ENCODE results near the gene TMEM39B.
"Not testable (repeated sequence)": the region's sequence is repeated elsewhere in the genome, so short reads cannot be mapped to it uniquely, and the experiment has no call there.

Gene TMEM39B

DNA sequence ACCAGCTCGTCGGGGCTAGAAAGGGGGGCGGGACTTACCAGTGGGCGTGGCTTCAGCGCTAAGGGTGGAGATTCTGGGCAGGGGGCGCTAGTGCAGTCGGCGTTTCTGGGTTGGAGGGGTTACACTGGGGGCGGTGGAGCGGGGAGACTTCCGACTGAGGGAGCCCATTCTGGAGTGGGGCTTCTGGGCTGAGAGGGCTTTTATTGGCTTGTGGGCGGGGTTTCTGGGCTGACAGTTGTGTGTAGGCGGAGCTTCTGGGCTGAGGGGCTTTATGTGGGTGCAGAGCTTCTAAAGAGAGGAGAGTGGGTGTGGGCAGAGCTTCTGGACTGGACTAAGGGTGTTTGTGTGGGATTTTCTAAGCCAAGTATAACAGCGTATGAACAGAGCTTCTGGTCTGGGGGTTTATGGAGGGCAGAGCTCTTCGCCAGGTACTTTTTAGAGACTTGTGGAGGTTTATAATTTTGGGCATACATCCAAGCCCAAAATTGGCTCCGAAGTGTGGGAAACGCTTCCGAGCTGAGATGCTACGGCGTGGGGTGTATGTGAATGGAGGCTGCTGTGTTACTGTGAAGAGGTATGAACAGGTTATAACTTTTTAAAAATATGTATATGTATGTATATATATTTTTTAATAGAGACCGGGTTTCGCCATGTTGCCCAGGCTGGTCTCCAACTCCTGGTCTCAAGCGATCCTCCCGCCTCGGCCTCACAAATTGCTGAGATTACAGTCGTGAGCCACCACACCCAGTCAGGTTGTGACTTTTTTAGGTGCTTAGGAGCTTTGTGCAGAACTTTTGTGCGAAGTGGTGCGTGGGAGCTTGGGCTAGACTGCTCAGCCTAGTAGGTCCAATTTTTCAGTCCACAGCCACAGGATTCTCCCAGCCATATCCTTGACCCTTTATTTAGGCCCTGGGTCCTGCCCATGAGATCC, 825 bp downstream of the TMEM39B start:
- DNase-seq (ENCODE audit: low read depth) = no peak

DNA sequence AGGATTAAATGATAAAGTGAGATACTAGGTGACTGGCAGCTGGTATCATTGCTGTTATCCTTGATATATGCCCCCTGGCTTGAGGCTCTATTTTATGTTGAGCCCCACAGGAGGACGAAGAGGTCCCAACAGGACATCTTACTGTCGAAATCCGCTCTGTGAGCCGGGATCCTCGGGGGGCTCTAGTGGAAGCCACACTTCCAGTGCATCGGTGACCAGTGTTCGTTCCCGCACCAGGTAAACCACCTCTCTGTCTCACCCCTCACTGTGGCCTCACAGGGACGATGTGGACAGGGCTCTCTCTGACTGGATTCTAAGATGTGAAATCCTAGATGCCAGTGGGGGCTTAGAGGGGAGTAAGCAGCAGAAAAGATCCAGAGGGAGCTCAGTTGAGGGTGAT, 2.1 kb downstream of the TMEM39B start:
- TF ChIP-seq POLR2A (IDR thresholded peaks at IDR 0.05; ENCODE audit: extremely low read depth, insufficient read length) (no peak), MYC (IDR thresholded peaks at IDR 0.05; ENCODE audit: low read depth, low read length) (no peak)
- TF ChIP-seq, protein P1, sequence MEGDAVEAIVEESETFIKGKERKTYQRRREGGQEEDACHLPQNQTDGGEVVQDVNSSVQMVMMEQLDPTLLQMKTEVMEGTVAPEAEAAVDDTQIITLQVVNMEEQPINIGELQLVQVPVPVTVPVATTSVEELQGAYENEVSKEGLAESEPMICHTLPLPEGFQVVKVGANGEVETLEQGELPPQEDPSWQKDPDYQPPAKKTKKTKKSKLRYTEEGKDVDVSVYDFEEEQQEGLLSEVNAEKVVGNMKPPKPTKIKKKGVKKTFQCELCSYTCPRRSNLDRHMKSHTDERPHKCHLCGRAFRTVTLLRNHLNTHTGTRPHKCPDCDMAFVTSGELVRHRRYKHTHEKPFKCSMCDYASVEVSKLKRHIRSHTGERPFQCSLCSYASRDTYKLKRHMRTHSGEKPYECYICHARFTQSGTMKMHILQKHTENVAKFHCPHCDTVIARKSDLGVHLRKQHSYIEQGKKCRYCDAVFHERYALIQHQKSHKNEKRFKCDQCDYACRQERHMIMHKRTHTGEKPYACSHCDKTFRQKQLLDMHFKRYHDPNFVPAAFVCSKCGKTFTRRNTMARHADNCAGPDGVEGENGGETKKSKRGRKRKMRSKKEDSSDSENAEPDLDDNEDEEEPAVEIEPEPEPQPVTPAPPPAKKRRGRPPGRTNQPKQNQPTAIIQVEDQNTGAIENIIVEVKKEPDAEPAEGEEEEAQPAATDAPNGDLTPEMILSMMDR (IDR thresholded peaks at IDR 0.05; ENCODE audit: low read depth, low read length) = no peak
- TF ChIP-seq, protein P2, sequence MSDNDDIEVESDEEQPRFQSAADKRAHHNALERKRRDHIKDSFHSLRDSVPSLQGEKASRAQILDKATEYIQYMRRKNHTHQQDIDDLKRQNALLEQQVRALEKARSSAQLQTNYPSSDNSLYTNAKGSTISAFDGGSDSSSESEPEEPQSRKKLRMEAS (IDR thresholded peaks at IDR 0.05; ENCODE audit: low read depth, low read length) = no peak
- H3K4me3 ChIP-seq (ENCODE audit: low read depth, low read length) = no peak overlapping the region
- no peak for DNase-seq (ENCODE audit: low read depth)

More for the DNA sequence above, 825 bp downstream of the TMEM39B start:
- peak overlapping the region; percentile 68 for H3K4me3 ChIP-seq (ENCODE audit: low read depth, low read length)
- TF ChIP-seq, protein P2 (IDR thresholded peaks at IDR 0.05; ENCODE audit: low read depth, low read length) = no peak
- TF ChIP-seq, protein P1 (IDR thresholded peaks at IDR 0.05; ENCODE audit: low read depth, low read length) = no peak
- TF ChIP-seq POLR2A (IDR thresholded peaks at IDR 0.05; ENCODE audit: extremely low read depth, insufficient read length) (no peak), MYC (IDR thresholded peaks at IDR 0.05; ENCODE audit: low read depth, low read length) (no peak)

DNA sequence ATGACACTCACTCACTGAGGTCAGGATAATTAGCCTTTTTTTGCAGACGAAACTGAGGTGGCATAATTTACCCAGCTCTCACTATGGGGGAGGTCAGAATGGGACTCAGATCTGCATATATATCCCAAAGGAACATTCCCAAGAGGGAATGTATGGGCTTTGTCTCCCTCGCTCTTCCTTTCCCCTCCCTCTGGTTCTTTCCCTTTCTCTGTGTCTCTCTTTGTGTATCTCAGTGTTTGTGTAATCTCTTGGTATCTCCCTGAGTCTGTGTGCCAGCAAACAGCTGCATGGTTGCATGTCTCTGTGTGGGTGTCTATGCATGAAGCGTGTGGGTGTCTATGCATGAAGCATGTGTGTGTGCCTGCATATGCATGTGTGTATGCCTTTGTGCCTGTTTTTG, 4.7 kb downstream of the TMEM39B start:
- TF ChIP-seq, protein P2 (IDR thresholded peaks at IDR 0.05; ENCODE audit: low read depth, low read length) = no peak
- TF ChIP-seq MYC (IDR thresholded peaks at IDR 0.05; ENCODE audit: low read depth, low read length) (no peak), POLR2A (IDR thresholded peaks at IDR 0.05; ENCODE audit: extremely low read depth, insufficient read length) (no peak)
- TF ChIP-seq, protein P1 (IDR thresholded peaks at IDR 0.05; ENCODE audit: low read depth, low read length) = no peak
- DNase-seq (ENCODE audit: low read depth) = no peak
- no peak overlapping the region for H3K4me3 ChIP-seq (ENCODE audit: low read depth, low read length)

DNA sequence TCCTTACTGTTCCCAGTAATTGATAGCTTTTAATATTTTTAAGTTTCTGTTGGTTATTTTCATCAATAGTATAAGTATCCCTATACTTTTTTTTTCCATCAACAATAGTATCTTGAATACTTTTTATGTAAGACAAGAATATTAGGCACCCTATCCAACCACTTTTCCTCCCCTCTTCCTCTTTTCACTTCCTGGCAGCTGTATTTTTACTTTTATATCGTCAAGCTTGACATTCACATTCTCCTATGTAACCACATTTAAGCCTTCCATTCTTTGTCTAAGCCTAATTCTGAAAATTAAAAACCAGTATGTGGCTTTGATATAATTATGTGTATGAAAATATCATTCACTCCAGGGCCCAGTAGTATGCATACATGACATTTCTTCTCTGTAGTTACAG, 9.3 kb downstream of the TMEM39B start:
- TF ChIP-seq MYC (IDR thresholded peaks at IDR 0.05; ENCODE audit: low read depth, low read length) (no peak), POLR2A (IDR thresholded peaks at IDR 0.05; ENCODE audit: extremely low read depth, insufficient read length) (no peak)
- TF ChIP-seq, protein P1 (IDR thresholded peaks at IDR 0.05; ENCODE audit: low read depth, low read length) = no peak
- TF ChIP-seq, protein P2 (IDR thresholded peaks at IDR 0.05; ENCODE audit: low read depth, low read length) = no peak
- no peak for DNase-seq (ENCODE audit: low read depth)
- no peak overlapping the region for H3K4me3 ChIP-seq (ENCODE audit: low read depth, low read length)

DNA sequence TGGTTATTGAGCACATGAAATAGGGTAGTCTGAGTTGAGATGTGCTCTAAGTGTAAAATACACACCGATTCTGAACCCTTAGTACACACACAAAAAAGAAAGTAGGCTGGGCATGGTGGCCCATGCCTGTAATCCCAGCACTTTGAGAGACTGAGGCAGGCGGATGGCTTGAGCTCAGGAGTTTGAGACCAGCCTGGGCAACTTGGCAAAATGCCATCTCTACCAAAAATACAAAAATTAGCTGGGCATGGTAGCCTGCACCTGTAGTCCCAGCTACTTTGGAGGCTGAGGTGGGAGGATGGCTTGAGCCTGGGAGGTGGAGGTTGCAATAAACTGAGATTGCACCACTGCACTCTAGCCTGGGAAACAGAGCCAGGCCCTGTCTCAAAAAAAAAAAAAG, 13.6 kb downstream of the TMEM39B start:
- H3K4me3 ChIP-seq (ENCODE audit: low read depth, low read length); DNase-seq (ENCODE audit: low read depth): not testable (repeated sequence)

DNA sequence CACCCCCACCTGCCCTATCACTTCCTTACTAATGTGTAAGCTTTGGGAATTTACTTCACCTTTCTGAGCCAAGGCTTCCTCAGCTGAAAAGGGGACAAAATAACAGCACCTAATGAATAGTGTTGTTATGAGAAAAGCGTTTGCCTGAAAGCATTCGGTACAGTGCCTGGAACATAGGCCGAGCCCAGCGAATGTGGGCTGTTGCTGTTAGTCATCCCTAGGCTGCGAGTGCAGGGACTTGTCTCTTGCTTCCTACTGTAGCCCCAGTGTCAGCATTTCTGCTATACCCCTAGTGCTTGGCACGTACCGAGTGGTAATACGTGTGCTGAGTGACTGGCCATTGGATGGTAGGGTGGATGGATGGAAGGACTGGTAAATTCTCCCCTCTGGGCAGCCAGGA, 18.4 kb downstream of the TMEM39B start:
- no peak for DNase-seq (ENCODE audit: low read depth)
- TF ChIP-seq, protein P2 (IDR thresholded peaks at IDR 0.05; ENCODE audit: low read depth, low read length) = no peak
- TF ChIP-seq, protein P1 (IDR thresholded peaks at IDR 0.05; ENCODE audit: low read depth, low read length) = no peak
- no peak for TF ChIP-seq MYC (IDR thresholded peaks at IDR 0.05; ENCODE audit: low read depth, low read length)
- TF ChIP-seq POLR2A (IDR thresholded peaks at IDR 0.05; ENCODE audit: extremely low read depth, insufficient read length) = no peak
- no peak overlapping the region for H3K4me3 ChIP-seq (ENCODE audit: low read depth, low read length)
